MM.1S (cell line): ENCODE data around the gene DCAF4L1.

Experiments
- DNase-seq: peaks from one replicate; pipeline ENCODE4 v3.0.0-alpha.2; 2015
- H2AFZ ChIP-seq: fragments of 300-600 bp; sonication (generic); 2 replicates; pipeline ENCODE4 v1.6.0; 2016; ENCODE audit warnings: antibody characterized with exemption, low read length
- H3F3A ChIP-seq: fragments of 300-600 bp; sonication (generic); 2 replicates; pipeline ENCODE4 v1.6.1; 2016; ENCODE audit warnings: mild to moderate bottlenecking, antibody characterized with exemption, low read length, moderate library complexity, mixed read lengths; ENCODE audit not compliant: insufficient read depth
- H3K27ac ChIP-seq: fragments of 300-600 bp; sonication (generic); 2 replicates; pipeline ENCODE4 v1.5.1; 2016; ENCODE audit warnings: mild to moderate bottlenecking, low read length
- H3K27me3 ChIP-seq: fragments of 300-600 bp; sonication (generic); replicated peaks from 2 replicates; pipeline ENCODE4 v1.6.0; 2016; ENCODE audit warnings: low read length; ENCODE audit not compliant: insufficient read depth
- H3K36me3 ChIP-seq: fragments of 300-600 bp; sonication (generic); replicated peaks from 2 replicates; pipeline ENCODE4 v1.6.1; 2016; ENCODE audit warnings: mild to moderate bottlenecking, low read length, mixed read lengths; ENCODE audit not compliant: insufficient read depth
- H3K4me1 ChIP-seq: fragments of 300-600 bp; sonication (generic); 2 replicates; pipeline ENCODE4 v1.6.1; 2016; ENCODE audit warnings: low read length, mixed read lengths
- H3K4me2 ChIP-seq: fragments of 300-600 bp; sonication (generic); 2 replicates; pipeline ENCODE4 v1.6.0; 2016; ENCODE audit warnings: low read depth, low read length
- H3K4me3 ChIP-seq: fragments of 300-600 bp; sonication (generic); 2 replicates; pipeline ENCODE4 v1.5.1; 2016; ENCODE audit warnings: low read length, mixed read lengths
- H3K79me2 ChIP-seq: fragments of 300-600 bp; sonication (generic); 2 replicates; pipeline ENCODE4 v1.6.1; 2016; ENCODE audit warnings: mixed run types, low read length, mixed read lengths
- H3K9ac ChIP-seq: fragments of 300-600 bp; sonication (generic); 2 replicates; pipeline ENCODE4 v1.6.1; 2016; ENCODE audit warnings: low read length, mixed read lengths
- H3K9me2 ChIP-seq: fragments of 300-600 bp; sonication (generic); replicated peaks from 2 replicates; pipeline ENCODE4 v1.6.1; 2016; ENCODE audit warnings: mild to moderate bottlenecking, low read length, mixed read lengths; ENCODE audit not compliant: insufficient read depth
- H3K9me3 ChIP-seq: fragments of 300-600 bp; sonication (generic); replicated peaks from 2 replicates; pipeline ENCODE4 v1.6.1; 2016; ENCODE audit warnings: mild to moderate bottlenecking, low read length, mixed read lengths; ENCODE audit not compliant: insufficient read depth
- H4K20me1 ChIP-seq: fragments of 300-600 bp; sonication (generic); 2 replicates; pipeline ENCODE4 v1.6.1; 2016; ENCODE audit warnings: mild to moderate bottlenecking, low read length, moderate library complexity, mixed read lengths; ENCODE audit not compliant: insufficient read depth
- EZH2 ChIP-seq: fragments of 300-600 bp; sonication (generic); optimal IDR thresholded peaks from 2 replicates; pipeline ENCODE3; 2017; ENCODE audit warnings: low read depth, mild to moderate bottlenecking, antibody characterized with exemption, low read length, mixed read lengths
- EZH2phosphoT487 ChIP-seq: fragments of 300-600 bp; sonication (generic); IDR thresholded peaks from 2 replicates; pipeline ENCODE4 v1.6.1; 2018; ENCODE audit warnings: antibody characterized with exemption, low read length
- TF ChIP-seq, protein P1 (sequence below): fragments of 300-600 bp; sonication (generic); IDR thresholded peaks from 2 replicates; pipeline ENCODE4 v1.5.1; 2016; ENCODE audit warnings: antibody characterized with exemption, low read length, mixed read lengths

The DCAF4L1 gene

DNA sequence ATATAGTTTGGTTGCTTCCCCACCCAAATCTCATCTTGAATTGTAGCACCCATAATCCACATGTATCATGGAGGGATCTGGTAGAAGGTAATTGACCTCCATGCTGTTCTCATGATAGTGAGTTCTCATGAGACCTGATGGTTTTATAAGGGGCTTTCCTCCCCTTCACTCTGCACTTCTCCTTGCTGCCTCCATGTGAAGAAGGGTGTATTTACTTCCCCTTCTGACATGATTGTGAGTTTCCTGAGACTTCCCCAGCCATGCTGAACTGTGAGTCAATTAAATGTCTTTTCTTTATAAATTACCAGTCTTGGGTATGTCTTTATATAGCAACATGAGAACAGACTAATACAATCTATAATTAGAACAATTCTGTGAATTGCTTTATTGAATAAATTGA lies 11.9 kb upstream of the DCAF4L1 start:
- Histone ChIP-seq H3K9ac (no peak overlapping the region), H2AFZ (no peak overlapping the region), H3K4me2 (no peak overlapping the region), H3K27ac (no peak overlapping the region), H3K4me3 (no peak overlapping the region), H3K4me1 (no peaks in the 10 kb centered on the region), H3K79me2 (no peaks in the 10 kb centered on the region), H4K20me1 (no peaks in the 10 kb centered on the region), H3K36me3 (no peaks in the 10 kb centered on the region), H3K9me3 (no peaks in the 10 kb centered on the region), H3K27me3 (no peaks in the 10 kb centered on the region), H3K9me2 (no peaks in the 10 kb centered on the region), H3F3A (no peaks in the 10 kb centered on the region)
- TF ChIP-seq EZH2phosphoT487 = no peak
- no peak for TF ChIP-seq EZH2
- TF ChIP-seq, protein P1, sequence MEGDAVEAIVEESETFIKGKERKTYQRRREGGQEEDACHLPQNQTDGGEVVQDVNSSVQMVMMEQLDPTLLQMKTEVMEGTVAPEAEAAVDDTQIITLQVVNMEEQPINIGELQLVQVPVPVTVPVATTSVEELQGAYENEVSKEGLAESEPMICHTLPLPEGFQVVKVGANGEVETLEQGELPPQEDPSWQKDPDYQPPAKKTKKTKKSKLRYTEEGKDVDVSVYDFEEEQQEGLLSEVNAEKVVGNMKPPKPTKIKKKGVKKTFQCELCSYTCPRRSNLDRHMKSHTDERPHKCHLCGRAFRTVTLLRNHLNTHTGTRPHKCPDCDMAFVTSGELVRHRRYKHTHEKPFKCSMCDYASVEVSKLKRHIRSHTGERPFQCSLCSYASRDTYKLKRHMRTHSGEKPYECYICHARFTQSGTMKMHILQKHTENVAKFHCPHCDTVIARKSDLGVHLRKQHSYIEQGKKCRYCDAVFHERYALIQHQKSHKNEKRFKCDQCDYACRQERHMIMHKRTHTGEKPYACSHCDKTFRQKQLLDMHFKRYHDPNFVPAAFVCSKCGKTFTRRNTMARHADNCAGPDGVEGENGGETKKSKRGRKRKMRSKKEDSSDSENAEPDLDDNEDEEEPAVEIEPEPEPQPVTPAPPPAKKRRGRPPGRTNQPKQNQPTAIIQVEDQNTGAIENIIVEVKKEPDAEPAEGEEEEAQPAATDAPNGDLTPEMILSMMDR = no peak
- DNase-seq = no peak

DNA sequence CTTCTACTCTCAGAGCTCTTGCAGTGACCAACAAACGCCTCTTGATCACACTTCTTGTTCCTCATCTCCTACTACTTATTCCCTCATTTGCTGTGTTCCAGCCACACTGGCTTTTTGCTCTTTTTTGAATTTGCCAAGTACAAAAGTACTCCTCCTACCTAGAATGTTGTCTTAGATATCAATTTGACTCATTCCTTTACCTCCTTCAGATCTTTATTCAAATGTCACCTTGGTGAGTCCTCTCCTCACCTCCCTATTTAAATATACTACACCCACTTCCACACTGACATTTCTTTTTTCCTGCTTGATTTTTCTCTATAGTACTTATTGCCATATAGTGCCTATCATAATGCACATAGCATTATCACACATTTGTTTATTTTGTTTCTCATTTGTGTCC lies 6.2 kb upstream of the DCAF4L1 start:
- Histone ChIP-seq H3K27ac (no peak overlapping the region), H3K36me3 (no peaks in the 10 kb centered on the region), H3K9me3 (no peaks in the 10 kb centered on the region), H3K9ac (no peak overlapping the region), H2AFZ (no peak overlapping the region), H3K4me3 (no peak overlapping the region), H3K27me3 (no peaks in the 10 kb centered on the region), H4K20me1 (no peaks in the 10 kb centered on the region), H3K79me2 (no peaks in the 10 kb centered on the region), H3F3A (no peaks in the 10 kb centered on the region), H3K4me1 (no peaks in the 10 kb centered on the region), H3K9me2 (no peaks in the 10 kb centered on the region), H3K4me2 (no peak overlapping the region)
- DNase-seq = no peak
- TF ChIP-seq, protein P1 = no peak
- no peak for TF ChIP-seq EZH2phosphoT487
- TF ChIP-seq EZH2 = no peak

DNA sequence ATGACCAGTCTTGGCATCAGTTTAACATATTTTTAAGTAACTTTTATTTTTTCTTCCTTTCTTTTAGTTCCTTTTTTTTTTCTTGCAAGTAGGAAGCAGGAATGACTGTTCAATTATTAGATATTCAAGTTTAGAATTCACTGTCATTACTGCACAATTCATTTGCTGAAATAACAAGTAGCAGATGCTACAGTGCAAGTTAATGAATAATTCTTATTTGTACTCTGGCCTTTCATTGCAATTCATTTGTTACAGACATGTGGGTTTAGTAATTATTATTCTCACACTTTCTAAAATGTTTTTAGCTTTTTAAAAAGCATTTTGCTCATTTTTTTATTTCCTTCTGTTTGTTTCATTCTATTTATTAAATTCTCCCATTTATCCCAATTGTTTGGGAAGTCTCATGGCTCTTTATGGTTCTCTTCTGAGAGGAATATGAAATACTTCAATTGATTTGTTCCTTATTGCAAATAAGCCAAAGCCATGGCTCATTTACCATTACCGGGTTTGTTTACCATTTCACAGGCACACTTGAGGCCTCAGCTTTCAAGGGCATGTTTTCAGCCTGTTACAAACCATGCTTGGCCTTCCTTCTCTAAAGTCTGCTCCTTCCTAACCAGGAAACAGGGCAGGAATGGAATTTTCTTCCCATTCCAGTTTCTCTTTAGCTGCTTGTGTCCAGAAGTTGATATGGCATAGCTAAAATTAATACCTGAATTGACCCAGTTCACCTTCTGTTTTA lies 4.6 kb upstream of the DCAF4L1 start:
- Histone ChIP-seq H3K36me3 (no peaks in the 10 kb centered on the region), H3K4me3 (no peak overlapping the region), H4K20me1 (no peaks in the 10 kb centered on the region), H2AFZ (no peak overlapping the region), H3K4me2 (no peak overlapping the region), H3K9me2 (no peaks in the 10 kb centered on the region), H3K9me3 (no peaks in the 10 kb centered on the region), H3F3A (no peaks in the 10 kb centered on the region), H3K27ac (no peak overlapping the region), H3K27me3 (no peaks in the 10 kb centered on the region), H3K4me1 (no peaks in the 10 kb centered on the region), H3K79me2 (no peaks in the 10 kb centered on the region), H3K9ac (no peak overlapping the region)
- DNase-seq = no peak
- TF ChIP-seq, protein P1 = no peak
- TF ChIP-seq EZH2phosphoT487 = no peak
